Mesothelial cell of epicardium (in vitro differentiated cells): ENCODE data around the gene CCSER2. TPM values are rescaled to one million over a fixed set of nuclear protein-coding genes. Genes with fewer than 3 reads are reported as not detected.

Experiments
- DNase-seq, 2 experiments: peaks; one replicate each; pipeline ENCODE4 v3.0.0; 2021; ENCODE audit warnings: low spot score in 2 of 2; ENCODE audit not compliant: unreplicated experiment in 2 of 2
- H3K27ac Mint-ChIP-seq: 2 replicates; pipeline ENCODE4 v1.8.0; 2021; ENCODE audit warnings: mixed read lengths
- H3K27me3 Mint-ChIP-seq: 2 replicates; pipeline ENCODE4 v1.8.0; 2021; ENCODE audit warnings: low read depth, mixed read lengths
- H3K36me3 Mint-ChIP-seq: 2 replicates; pipeline ENCODE4 v1.8.0; 2021; ENCODE audit warnings: mixed read lengths
- H3K4me1 Mint-ChIP-seq: 2 replicates; pipeline ENCODE4 v1.8.0; 2021; ENCODE audit warnings: mixed read lengths
- H3K4me3 Mint-ChIP-seq: 2 replicates; pipeline ENCODE4 v1.8.0; 2021; ENCODE audit warnings: mild to moderate bottlenecking, moderate library complexity, mixed read lengths
- H3K9me3 Mint-ChIP-seq: 2 replicates; pipeline ENCODE4 v1.8.0; 2021; ENCODE audit warnings: mixed read lengths
- CTCF ChIP-seq: fragments of 200-600 bp; sonication (generic); IDR thresholded peaks from one replicate; pipeline ENCODE4 v1.5.0; 2021; ENCODE audit warnings: antibody characterized with exemption; ENCODE audit not compliant: unreplicated experiment
- total RNA-seq: library from RNA; stranded (reverse); gene quantifications from 3 replicates; pipeline ENCODE4 v1.2.1, GENCODE V29; 2021

The CCSER2 gene
- total RNA-seq, 1 donor from 2014 or later = 37.1 TPM

GRCh38 chr10:84543948-84544347 lies 215.6 kb downstream of the CCSER2 start:
- TF ChIP-seq CTCF = no peak
- Mint-ChIP-seq H3K27ac (no peak overlapping the region), H3K4me3 (no peak overlapping the region), H3K27me3 (peaks cover 84% of the 10 kb centered on the region), H3K9me3 (no peaks in the 10 kb centered on the region), H3K4me1 (peaks cover 15% of the 10 kb centered on the region), H3K36me3 (no peaks in the 10 kb centered on the region)
- DNase-seq = no peak

GRCh38 chr10:84545651-84546050 lies 217.3 kb downstream of the CCSER2 start:
- Mint-ChIP-seq H3K4me3 (no peak overlapping the region), H3K36me3 (no peaks in the 10 kb centered on the region), H3K9me3 (no peaks in the 10 kb centered on the region), H3K27me3 (peaks cover 85% of the 10 kb centered on the region), H3K27ac (no peak overlapping the region), H3K4me1 (peaks cover 13% of the 10 kb centered on the region)
- TF ChIP-seq CTCF = no peak
- DNase-seq = no peak

- H3K36me3 Mint-ChIP-seq = no peaks in the 10 kb centered on the region
- DNase-seq = no peak
- H3K27ac Mint-ChIP-seq = no peak overlapping the region
- no peak overlapping the region for H3K4me3 Mint-ChIP-seq
- peaks cover 85% of the 10 kb centered on the region for H3K27me3 Mint-ChIP-seq
- H3K4me1 Mint-ChIP-seq = peaks cover 9% of the 10 kb centered on the region
- H3K9me3 Mint-ChIP-seq = no peaks in the 10 kb centered on the region
- TF ChIP-seq CTCF = no peak
These were observed 218.2 kb downstream of the CCSER2 start for GRCh38 chr10:84546609-84547008.

- Mint-ChIP-seq H3K36me3 (no peaks in the 10 kb centered on the region), H3K4me1 (peaks cover 5% of the 10 kb centered on the region), H3K4me3 (no peak overlapping the region), H3K9me3 (no peaks in the 10 kb centered on the region), H3K27me3 (peaks cover 78% of the 10 kb centered on the region), H3K27ac (no peak overlapping the region)
- no peak for TF ChIP-seq CTCF
- DNase-seq = no peak
These were observed 219.2 kb downstream of the CCSER2 start for GRCh38 chr10:84547616-84548015.

GRCh38 chr10:84548869-84549268 lies 220.5 kb downstream of the CCSER2 start:
- TF ChIP-seq CTCF = no peak
- no peak overlapping the region for H3K4me3 Mint-ChIP-seq
- no peaks in the 10 kb centered on the region for H3K9me3 Mint-ChIP-seq
- DNase-seq = no peak
- no peak overlapping the region for H3K27ac Mint-ChIP-seq
- H3K36me3 Mint-ChIP-seq = no peaks in the 10 kb centered on the region
- no peaks in the 10 kb centered on the region for H3K4me1 Mint-ChIP-seq
- H3K27me3 Mint-ChIP-seq = peaks cover 66% of the 10 kb centered on the region

GRCh38 chr10:84549368-84550165 lies 221.2 kb downstream of the CCSER2 start:
- H3K27ac Mint-ChIP-seq = no peak overlapping the region
- H3K4me1 Mint-ChIP-seq = no peaks in the 10 kb centered on the region

More at GRCh38 chr10:84549368-84550165, 221.2 kb downstream of the CCSER2 start:
- TF ChIP-seq CTCF = no peak
- H3K36me3 Mint-ChIP-seq = no peaks in the 10 kb centered on the region
- peaks cover 61% of the 10 kb centered on the region for H3K27me3 Mint-ChIP-seq
- no peak overlapping the region for H3K4me3 Mint-ChIP-seq
- H3K9me3 Mint-ChIP-seq = no peaks in the 10 kb centered on the region
- DNase-seq = no peak
